Right hindlimb (tissue), 1 donor: Measurements from ENCODE around the gene CEMIP.

ENCODE experiments used
- DNase-seq: peaks from one replicate; pipeline ENCODE4 v3.0.0-alpha.2; 2018

The CEMIP gene

GRCh38 chr15:80785811-80786354, 6.7 kb downstream of the CEMIP start:
- no peak for DNase-seq

- no peak for DNase-seq
Measured at GRCh38 chr15:80787316-80787715, 8.1 kb downstream of the CEMIP start.

GRCh38 chr15:80788536-80788935, 9.4 kb downstream of the CEMIP start:
- no peak for DNase-seq

GRCh38 chr15:80789296-80789695, 10.1 kb downstream of the CEMIP start:
- DNase-seq = no peak

GRCh38 chr15:80789796-80790195, 10.6 kb downstream of the CEMIP start:
- DNase-seq = no peak

GRCh38 chr15:80790236-80790635, 11.1 kb downstream of the CEMIP start:
- no peak for DNase-seq

GRCh38 chr15:80791004-80791403, 11.8 kb downstream of the CEMIP start:
- no peak for DNase-seq

- DNase-seq = no peak
Measured at GRCh38 chr15:80796407-80796806, 17.2 kb downstream of the CEMIP start.

- DNase-seq = no peak
Measured at GRCh38 chr15:80798911-80799310, 19.7 kb downstream of the CEMIP start.

GRCh38 chr15:80800067-80800466, 20.9 kb downstream of the CEMIP start:
- no peak for DNase-seq

- peak; percentile 37 for DNase-seq
Measured at GRCh38 chr15:80801891-80802680, 22.9 kb downstream of the CEMIP start.

GRCh38 chr15:80803580-80804525, 24.7 kb downstream of the CEMIP start:
- DNase-seq = no peak

GRCh38 chr15:80804970-80805495, 25.9 kb downstream of the CEMIP start:
- no peak for DNase-seq

GRCh38 chr15:80811781-80812315, 32.7 kb downstream of the CEMIP start:
- DNase-seq = no peak

- no peak for DNase-seq
Measured at GRCh38 chr15:80815106-80815505, 35.9 kb downstream of the CEMIP start.

- DNase-seq = no peak
Measured at GRCh38 chr15:80816049-80816653, 37.0 kb downstream of the CEMIP start.

GRCh38 chr15:80816936-80817335, 37.8 kb downstream of the CEMIP start:
- no peak for DNase-seq

GRCh38 chr15:80817901-80818300, 38.7 kb downstream of the CEMIP start:
- DNase-seq = no peak

GRCh38 chr15:80819001-80819400, 39.8 kb downstream of the CEMIP start:
- DNase-seq = no peak

- DNase-seq = no peak
Measured at GRCh38 chr15:80820092-80820491, 40.9 kb downstream of the CEMIP start.

- no peak for DNase-seq
Measured at GRCh38 chr15:80822256-80822655, 43.1 kb downstream of the CEMIP start.

GRCh38 chr15:80822676-80823075, 43.5 kb downstream of the CEMIP start:
- DNase-seq = no peak

GRCh38 chr15:80823120-80823519, 44.0 kb downstream of the CEMIP start:
- DNase-seq = no peak
